Natural killer cell treated with Interleukin-12 subunit alpha and Interleukin-12 subunit beta and Interleukin-15 and Interleukin-18, amount 100 ng/mL, for 72 hours (primary cell): ENCODE results near the gene FAM24B. TPM values are rescaled to one million over a fixed set of nuclear protein-coding genes. Genes with fewer than 3 reads are reported as not detected.
"Not testable (repeated sequence)": the region's sequence is repeated elsewhere in the genome, so short reads cannot be mapped to it uniquely, and the experiment has no call there.

Experiments
- ATAC-seq, 2 donors: fragments of 150-1000 bp; cut with Tn5 transposase in 1 of 2; sonication (Bioruptor Pico), chemical (Tn5 transposase) in 1 of 2; 2 replicates each; pipeline ENCODE4 v1.10.0; 2021
- DNase-seq: peaks from one replicate; pipeline ENCODE4 v3.0.0; 2022; ENCODE audit warnings: low spot score
- H3K27ac Mint-ChIP-seq, 2 donors: 1 replicate in 1 of 2; 2 replicates in 1 of 2; pipeline ENCODE4 v1.8.0; 2022; ENCODE audit warnings: mixed read lengths in 2 of 2, mild to moderate bottlenecking in 1 of 2, moderate library complexity in 1 of 2
- H3K27me3 Mint-ChIP-seq, 2 donors: 1 replicate in 1 of 2; 2 replicates in 1 of 2; pipeline ENCODE4 v1.8.0; 2022; ENCODE audit warnings: mixed read lengths in 2 of 2
- H3K36me3 Mint-ChIP-seq: one replicate; pipeline ENCODE4 v1.8.0; 2022; ENCODE audit warnings: mixed read lengths
- H3K4me1 Mint-ChIP-seq, 2 donors: 1 replicate in 1 of 2; 2 replicates in 1 of 2; pipeline ENCODE4 v1.8.0; 2022; ENCODE audit warnings: low read depth in 2 of 2, mixed read lengths in 2 of 2, mild to moderate bottlenecking in 1 of 2
- H3K4me3 Mint-ChIP-seq: one replicate; pipeline ENCODE4 v1.8.0; 2022; ENCODE audit warnings: mixed read lengths
- H3K9me3 Mint-ChIP-seq: 2 replicates; pipeline ENCODE4 v1.8.0; 2022; ENCODE audit warnings: mixed read lengths
- total RNA-seq, 2 donors: library from RNA; stranded (reverse); gene quantifications; one replicate each; pipeline ENCODE4 v1.2.3, GENCODE V29; 2022

Gene FAM24B
- total RNA-seq, 2 donors from 2014 or later, result 3.0 to 19.7 TPM

- H3K36me3 Mint-ChIP-seq, result peaks cover 16% of the 10 kb centered on the region
- not testable (repeated sequence) for H3K27ac Mint-ChIP-seq, H3K27me3 Mint-ChIP-seq, H3K4me3 Mint-ChIP-seq, DNase-seq, ATAC-seq, H3K9me3 Mint-ChIP-seq
- H3K4me1 Mint-ChIP-seq, result peaks cover 17 to 33% of the 10 kb centered on the region in 2 donors
Measured at GRCh38 chr10:122868768-122869167, 10.6 kb downstream of the FAM24B start.

GRCh38 chr10:122866757-122867482 is 12.5 kb downstream of the FAM24B start:
- not testable (repeated sequence) for H3K9me3 Mint-ChIP-seq, ATAC-seq, DNase-seq, H3K27me3 Mint-ChIP-seq, H3K4me3 Mint-ChIP-seq
- Mint-ChIP-seq H3K36me3 (peaks cover 16% of the 10 kb centered on the region), H3K4me1 (peaks cover 18 to 36% of the 10 kb centered on the region in 2 donors), H3K27ac (peak overlapping the region in 1 of 2 donors; percentile 35)

- Mint-ChIP-seq H3K4me3 (no peak overlapping the region), H3K9me3 (peaks cover 2% of the 10 kb centered on the region), H3K27me3 (no peaks in the 10 kb centered on the region), H3K27ac (no peak overlapping the region), H3K36me3 (peaks cover 13% of the 10 kb centered on the region), H3K4me1 (peaks cover 21 to 33% of the 10 kb centered on the region in 2 donors)
- no peak for ATAC-seq
- no peak for DNase-seq
Measured at GRCh38 chr10:122864901-122865300, 14.5 kb downstream of the FAM24B start.

GRCh38 chr10:122864194-122864592 is 15.2 kb downstream of the FAM24B start:
- H3K4me3 Mint-ChIP-seq, result no peak overlapping the region
- no peak overlapping the region for H3K27ac Mint-ChIP-seq
- peaks cover 16 to 25% of the 10 kb centered on the region in 2 donors for H3K4me1 Mint-ChIP-seq
- no peaks in the 10 kb centered on the region for H3K9me3 Mint-ChIP-seq
- DNase-seq, result no peak
- ATAC-seq, result no peak
- H3K36me3 Mint-ChIP-seq, result peaks cover 6% of the 10 kb centered on the region
- H3K27me3 Mint-ChIP-seq, result no peaks in the 10 kb centered on the region

GRCh38 chr10:122863216-122864193 is 15.9 kb downstream of the FAM24B start:
- Mint-ChIP-seq H3K27me3 (no peaks in the 10 kb centered on the region), H3K36me3 (peaks cover 6% of the 10 kb centered on the region), H3K27ac (no peak overlapping the region), H3K4me3 (no peak overlapping the region), H3K9me3 (peaks cover 3% of the 10 kb centered on the region), H3K4me1 (peaks cover 15 to 25% of the 10 kb centered on the region in 2 donors)
- no peak for ATAC-seq
- DNase-seq, result no peak

DNA sequence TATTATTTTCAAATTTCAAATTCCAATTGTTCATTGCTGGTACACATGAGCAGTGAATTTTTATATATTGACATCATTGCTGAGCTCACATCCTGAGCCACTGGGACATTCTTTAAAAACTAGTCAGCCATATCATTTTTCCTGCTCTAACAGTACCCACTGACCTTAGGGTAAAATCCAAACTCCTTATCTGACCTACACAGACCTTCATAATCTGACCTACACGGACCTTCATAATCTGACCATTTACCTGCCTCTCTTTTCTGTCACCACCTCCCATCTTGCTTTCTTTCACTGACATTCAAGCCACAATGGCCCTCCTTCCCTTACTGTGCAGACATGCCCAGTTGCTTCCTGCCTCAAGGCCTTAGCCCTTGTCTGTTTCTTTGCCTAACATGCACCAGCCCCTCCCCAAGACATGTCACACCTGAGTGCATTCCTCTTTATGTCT is 17.6 kb downstream of the FAM24B start:
- Mint-ChIP-seq H3K4me3 (no peak overlapping the region), H3K4me1 (peaks cover 13 to 14% of the 10 kb centered on the region in 2 donors), H3K27me3 (no peaks in the 10 kb centered on the region), H3K36me3 (no peaks in the 10 kb centered on the region), H3K9me3 (peaks cover 3% of the 10 kb centered on the region), H3K27ac (no peak overlapping the region)
- no peak for ATAC-seq
- DNase-seq, result no peak

DNA sequence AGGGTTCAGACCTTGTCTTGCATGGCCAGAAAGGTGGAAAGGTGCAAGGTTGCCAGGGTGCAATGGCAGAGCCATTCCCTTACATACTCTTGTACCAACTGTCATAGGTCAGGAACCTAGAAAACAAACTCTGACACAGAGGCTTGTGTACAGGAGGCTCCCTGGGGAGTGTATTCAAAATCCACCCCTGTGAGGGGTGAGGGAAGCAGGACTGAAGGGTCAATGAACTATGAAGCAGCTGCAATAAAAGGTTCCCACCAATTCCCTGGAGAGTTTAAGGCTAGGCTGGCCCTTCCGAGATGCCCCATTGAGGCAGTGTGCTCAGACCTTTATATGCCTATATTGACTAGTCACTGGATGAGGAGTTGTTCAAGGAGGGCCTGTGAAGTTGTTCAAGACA is 19.9 kb downstream of the FAM24B start:
- DNase-seq (no peak), ATAC-seq (no peak)
- Mint-ChIP-seq H3K27me3 (no peaks in the 10 kb centered on the region), H3K27ac (no peak overlapping the region), H3K36me3 (peaks cover 4% of the 10 kb centered on the region), H3K4me3 (no peak overlapping the region), H3K4me1 (peaks cover 18 to 19% of the 10 kb centered on the region in 2 donors), H3K9me3 (peaks cover 3% of the 10 kb centered on the region)

DNA sequence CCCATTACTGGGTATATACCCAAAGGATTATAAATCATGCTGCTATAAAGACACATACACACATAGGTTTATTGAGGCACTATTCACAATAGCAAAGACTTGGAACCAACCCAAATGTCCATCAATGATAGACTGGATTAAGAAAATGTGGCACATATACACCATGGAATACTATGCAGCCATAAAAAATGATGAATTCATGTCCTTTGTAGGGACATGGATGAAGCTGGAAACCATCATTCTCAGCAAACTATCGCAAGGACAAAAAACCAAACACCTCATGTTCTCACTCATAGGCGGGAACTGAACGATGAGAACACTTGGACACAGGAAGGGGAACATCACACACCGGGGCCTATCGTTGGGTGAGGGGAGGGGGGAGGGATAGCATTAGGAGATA is 21.3 kb downstream of the FAM24B start:
- not testable (repeated sequence) for ATAC-seq, H3K27me3 Mint-ChIP-seq, H3K4me3 Mint-ChIP-seq, H3K9me3 Mint-ChIP-seq, H3K27ac Mint-ChIP-seq, DNase-seq
- Mint-ChIP-seq H3K36me3 (peaks cover 10% of the 10 kb centered on the region), H3K4me1 (peaks cover 27 to 28% of the 10 kb centered on the region in 2 donors)

GRCh38 chr10:122856902-122857301 is 22.5 kb downstream of the FAM24B start:
- H3K4me3 Mint-ChIP-seq, result no peak overlapping the region
- peaks cover 12% of the 10 kb centered on the region for H3K36me3 Mint-ChIP-seq
- no peak overlapping the region for H3K27ac Mint-ChIP-seq
- ATAC-seq (no peak), DNase-seq (no peak)
- peaks cover 26% of the 10 kb centered on the region in 2 donors for H3K4me1 Mint-ChIP-seq
- no peaks in the 10 kb centered on the region for H3K27me3 Mint-ChIP-seq
- peaks cover 3% of the 10 kb centered on the region for H3K9me3 Mint-ChIP-seq

GRCh38 chr10:122855745-122856144 is 23.6 kb downstream of the FAM24B start:
- no peak for ATAC-seq
- no peak overlapping the region for H3K27ac Mint-ChIP-seq
- H3K36me3 Mint-ChIP-seq, result peaks cover 12% of the 10 kb centered on the region
- peaks cover 3% of the 10 kb centered on the region for H3K9me3 Mint-ChIP-seq
- H3K27me3 Mint-ChIP-seq, result no peaks in the 10 kb centered on the region
- H3K4me3 Mint-ChIP-seq, result no peak overlapping the region
- H3K4me1 Mint-ChIP-seq, result peaks cover 24% of the 10 kb centered on the region in 2 donors
- no peak for DNase-seq

DNA sequence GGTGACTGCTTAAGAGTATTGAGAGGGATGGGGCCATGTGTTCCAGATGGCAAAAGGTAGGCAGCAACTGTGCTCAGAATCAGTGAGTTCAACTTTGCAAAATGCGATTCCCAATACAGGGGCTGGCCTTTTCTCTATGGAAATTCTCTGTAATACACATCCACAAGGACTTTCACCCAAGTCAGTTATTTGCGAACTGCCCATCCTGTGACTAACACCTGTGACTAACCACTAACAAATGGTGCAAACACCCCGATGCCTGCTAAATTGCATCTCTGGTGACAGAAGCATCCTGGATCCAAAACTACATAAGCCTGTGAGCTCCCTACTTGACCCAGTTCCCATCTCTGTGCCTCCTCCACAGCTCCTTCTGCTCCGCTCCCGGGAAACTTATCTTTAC is 24.7 kb downstream of the FAM24B start:
- DNase-seq (no peak), ATAC-seq (no peak)
- H3K36me3 Mint-ChIP-seq, result peaks cover 12% of the 10 kb centered on the region
- no peak overlapping the region for H3K4me3 Mint-ChIP-seq
- H3K9me3 Mint-ChIP-seq, result peaks cover 3% of the 10 kb centered on the region
- peaks cover 24% of the 10 kb centered on the region in 2 donors for H3K4me1 Mint-ChIP-seq
- H3K27ac Mint-ChIP-seq, result no peak overlapping the region
- H3K27me3 Mint-ChIP-seq, result no peaks in the 10 kb centered on the region

- Mint-ChIP-seq H3K36me3 (peaks cover 12% of the 10 kb centered on the region), H3K4me1 (peaks cover 24% of the 10 kb centered on the region in 2 donors), H3K27me3 (no peaks in the 10 kb centered on the region), H3K9me3 (peaks cover under 1% of the 10 kb centered on the region), H3K27ac (no peak overlapping the region), H3K4me3 (no peak overlapping the region)
- ATAC-seq (no peak), DNase-seq (no peak)
Measured at GRCh38 chr10:122853665-122854313, 25.6 kb downstream of the FAM24B start.

- H3K27me3 Mint-ChIP-seq, result no peaks in the 10 kb centered on the region
- ATAC-seq, result no peak
- no peak overlapping the region for H3K27ac Mint-ChIP-seq
- H3K36me3 Mint-ChIP-seq, result peaks cover 12% of the 10 kb centered on the region
- DNase-seq, result no peak
- peaks cover 24% of the 10 kb centered on the region in 2 donors for H3K4me1 Mint-ChIP-seq
- H3K4me3 Mint-ChIP-seq, result no peak overlapping the region
- H3K9me3 Mint-ChIP-seq, result no peaks in the 10 kb centered on the region
Measured at GRCh38 chr10:122852261-122852660, 27.1 kb downstream of the FAM24B start.
